ENCODE results near the gene PDP2.

- no peak for TF ChIP-seq CTCF (IDR thresholded peaks at IDR 0.05 in 8 of 11, conservative IDR thresholded peaks at IDR 0.05 in 3 of 11)
- TF ChIP-seq POLR2AphosphoS5 (IDR thresholded peaks at IDR 0.05), result no peak
- no peak for TF ChIP-seq POLR2A (IDR thresholded peaks at IDR 0.05)
These were observed 30.8 kb downstream of the PDP2 start for GRCh38 chr16:66911112-66911511.
